Astrocyte of the cerebellum (primary cell): ENCODE measurements around the gene IDH3G.

Experiments used
- DNase-seq: peaks from one replicate; pipeline ENCODE4 v3.0.0-alpha.2; 2011; ENCODE audit warnings: low read depth
- H3K4me3 ChIP-seq: 2 replicates; pipeline ENCODE4 v1.5.1; 2011; ENCODE audit warnings: mild to moderate bottlenecking, low read depth, low read length, moderate library complexity
- in situ Hi-C: cut with HindIII; loops from 2 replicates; pipeline ENCODE4 v1.10.0; 2017; ENCODE audit warnings: low sequenced_read_pairs
- TF ChIP-seq, protein P1 (sequence below): IDR thresholded peaks from 2 replicates; pipeline ENCODE4 v1.5.1; 2012; ENCODE audit warnings: low read length, low read depth, moderate library complexity, mild to moderate bottlenecking; ENCODE audit errors: missing control alignments

Gene IDH3G

DNA sequence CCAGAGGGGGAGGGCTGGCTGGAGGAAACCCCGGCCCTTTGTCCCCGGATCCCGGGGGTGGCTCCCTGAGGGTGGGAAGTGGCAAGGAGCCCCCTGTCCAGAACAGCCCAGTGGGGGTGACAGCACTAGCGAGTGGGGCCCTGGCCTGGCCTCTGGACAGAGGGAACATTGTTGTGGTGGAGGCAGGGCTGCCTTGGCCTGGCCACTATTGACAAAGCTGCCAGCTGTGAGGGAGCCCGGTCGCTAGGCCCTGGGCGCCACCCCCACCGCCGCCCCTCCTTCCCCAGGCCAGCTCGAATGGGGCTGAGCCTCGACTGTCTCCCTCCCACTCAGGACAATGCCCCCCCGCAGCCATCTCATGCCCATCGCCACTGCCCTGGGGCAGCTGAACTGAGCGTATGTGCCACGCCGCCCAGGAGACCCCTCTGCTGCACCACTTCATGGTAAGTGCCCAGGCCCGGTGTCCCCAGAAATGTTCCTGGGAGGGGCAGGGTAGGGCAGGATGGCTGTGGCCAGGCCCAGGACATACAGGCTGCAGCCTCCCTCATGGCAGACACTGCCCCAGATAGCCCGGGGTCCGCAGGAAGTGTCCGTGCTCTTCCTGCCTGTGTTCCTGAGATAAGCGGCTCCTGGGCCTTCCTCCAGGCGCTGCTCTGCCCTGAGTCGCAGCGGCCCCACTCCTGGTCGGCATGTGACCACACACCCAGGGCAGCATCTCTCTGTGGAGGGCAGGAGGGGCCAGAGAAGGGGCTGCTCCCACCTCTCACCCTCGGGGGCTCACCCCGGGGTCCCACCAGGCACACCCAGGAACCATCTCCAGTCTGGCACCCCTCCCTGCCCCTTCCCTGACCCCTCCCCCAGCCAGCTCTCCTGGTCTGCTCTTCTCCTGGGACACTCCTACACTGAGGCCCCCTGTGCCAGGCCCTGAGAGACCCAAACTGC is 28.8 kb downstream of the IDH3G start:
- TF ChIP-seq, protein P1, sequence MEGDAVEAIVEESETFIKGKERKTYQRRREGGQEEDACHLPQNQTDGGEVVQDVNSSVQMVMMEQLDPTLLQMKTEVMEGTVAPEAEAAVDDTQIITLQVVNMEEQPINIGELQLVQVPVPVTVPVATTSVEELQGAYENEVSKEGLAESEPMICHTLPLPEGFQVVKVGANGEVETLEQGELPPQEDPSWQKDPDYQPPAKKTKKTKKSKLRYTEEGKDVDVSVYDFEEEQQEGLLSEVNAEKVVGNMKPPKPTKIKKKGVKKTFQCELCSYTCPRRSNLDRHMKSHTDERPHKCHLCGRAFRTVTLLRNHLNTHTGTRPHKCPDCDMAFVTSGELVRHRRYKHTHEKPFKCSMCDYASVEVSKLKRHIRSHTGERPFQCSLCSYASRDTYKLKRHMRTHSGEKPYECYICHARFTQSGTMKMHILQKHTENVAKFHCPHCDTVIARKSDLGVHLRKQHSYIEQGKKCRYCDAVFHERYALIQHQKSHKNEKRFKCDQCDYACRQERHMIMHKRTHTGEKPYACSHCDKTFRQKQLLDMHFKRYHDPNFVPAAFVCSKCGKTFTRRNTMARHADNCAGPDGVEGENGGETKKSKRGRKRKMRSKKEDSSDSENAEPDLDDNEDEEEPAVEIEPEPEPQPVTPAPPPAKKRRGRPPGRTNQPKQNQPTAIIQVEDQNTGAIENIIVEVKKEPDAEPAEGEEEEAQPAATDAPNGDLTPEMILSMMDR: no peak
- in situ Hi-C loops: no loop called here

DNA sequence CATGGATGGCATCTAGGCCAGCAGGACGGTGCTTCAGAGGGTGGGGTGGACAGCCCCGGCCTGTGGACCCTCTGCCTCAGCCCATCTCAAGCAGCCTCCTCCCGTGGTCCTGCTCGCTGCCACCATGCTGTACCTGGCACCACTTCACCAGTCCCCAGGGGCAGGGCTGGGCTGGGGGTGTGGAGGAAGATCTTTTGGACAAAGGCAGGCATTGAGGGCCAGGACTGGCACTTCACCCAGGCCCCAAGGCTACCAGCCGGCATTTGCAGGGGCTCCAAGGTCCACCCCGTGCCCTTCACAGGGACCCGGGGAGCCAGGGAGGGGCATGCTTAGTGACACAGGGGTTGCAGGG is 29.4 kb downstream of the IDH3G start:
- no peak for DNase-seq
- TF ChIP-seq, protein P1: no peak
- in situ Hi-C loops: no loop called here
- H3K4me3 ChIP-seq: peak overlapping the region; percentile 34

More for the DNA sequence above, 28.8 kb downstream of the IDH3G start:
- peak overlapping the region; percentile 34 for H3K4me3 ChIP-seq
- no peak for DNase-seq

DNA sequence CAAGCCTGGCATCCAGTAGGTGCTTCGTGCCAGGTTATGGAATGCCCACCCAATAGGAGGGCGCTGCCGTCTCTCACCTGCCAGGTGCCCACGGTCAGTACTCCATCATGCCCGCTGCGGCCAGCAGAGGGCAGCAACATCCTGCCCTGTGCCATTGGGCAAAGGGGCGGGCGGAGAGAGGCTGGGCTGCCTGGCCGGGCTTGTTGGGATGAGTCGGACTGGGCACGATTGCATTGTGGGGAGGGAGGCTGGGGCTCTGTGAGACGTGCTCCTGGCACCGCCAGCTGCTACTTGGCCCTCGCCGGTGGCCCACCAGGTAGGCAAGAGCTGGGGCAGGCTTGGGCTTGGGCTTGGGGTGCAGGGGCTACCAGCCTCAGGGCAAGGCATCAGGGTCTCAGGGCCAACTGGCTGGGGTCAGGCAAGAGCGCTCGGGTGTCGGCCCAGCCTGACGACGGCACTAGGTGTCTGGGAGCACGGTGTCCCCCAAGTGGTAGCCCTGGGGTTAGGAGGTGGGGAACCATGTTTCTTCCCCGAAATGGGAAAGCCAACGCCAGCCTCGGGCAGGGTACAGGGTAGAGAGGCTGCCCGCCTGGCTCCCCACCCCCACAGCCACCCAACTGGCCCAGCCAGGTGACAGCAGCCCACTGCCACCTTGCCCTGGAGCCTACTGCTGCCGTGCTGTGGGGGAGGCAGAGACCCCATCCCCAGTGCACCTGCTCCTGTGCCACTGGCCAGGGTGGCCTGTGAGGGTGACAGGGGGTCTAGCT is 30.0 kb downstream of the IDH3G start, which contains the start of gene PLXNB3:
PLXNB3 (plus strand) TSS at position 261 of the 767 bp plus-strand sequence. CDS start 1,287 bp downstream, outside the sequence.
- in situ Hi-C loops: no loop called here
- DNase-seq: peak; percentile 12
- TF ChIP-seq, protein P1: peak; percentile 69
- H3K4me3 ChIP-seq: peak within 1 kb of the TSS; percentile 34

DNA sequence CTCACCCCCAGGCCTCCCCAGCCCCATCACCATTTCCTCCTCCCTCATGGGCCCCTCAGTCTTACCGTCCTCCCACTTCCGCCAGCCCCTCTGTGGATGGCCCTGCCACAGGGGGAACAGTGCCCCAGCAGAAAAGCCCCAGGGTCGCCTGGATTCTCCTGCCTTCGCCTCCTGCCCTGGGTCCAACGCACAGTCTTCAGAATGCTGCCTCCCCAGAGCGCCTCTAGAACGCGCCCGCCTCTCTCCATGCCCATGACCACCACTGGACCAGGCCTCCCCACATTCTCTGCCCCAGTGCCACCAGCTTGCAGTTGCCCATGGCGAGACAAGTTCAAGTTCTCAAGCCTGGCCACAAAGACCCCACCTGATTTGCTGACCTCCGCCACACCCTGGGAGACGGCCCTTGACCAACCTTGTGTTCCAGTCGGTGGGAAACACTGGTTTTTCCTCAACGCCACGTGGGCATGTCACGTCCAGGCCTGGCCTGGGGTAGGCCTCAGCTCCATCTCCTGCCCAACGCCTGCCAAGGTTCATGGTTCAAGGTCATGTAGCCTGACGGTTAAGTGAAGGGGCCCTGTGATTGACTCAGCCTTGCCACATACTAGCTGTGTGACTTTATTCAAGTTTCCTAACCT is 30.8 kb downstream of the IDH3G start:
- TF ChIP-seq, protein P1: no peak
- in situ Hi-C loops: no loop called here
- no peak for DNase-seq
- no peak overlapping the region for H3K4me3 ChIP-seq

DNA sequence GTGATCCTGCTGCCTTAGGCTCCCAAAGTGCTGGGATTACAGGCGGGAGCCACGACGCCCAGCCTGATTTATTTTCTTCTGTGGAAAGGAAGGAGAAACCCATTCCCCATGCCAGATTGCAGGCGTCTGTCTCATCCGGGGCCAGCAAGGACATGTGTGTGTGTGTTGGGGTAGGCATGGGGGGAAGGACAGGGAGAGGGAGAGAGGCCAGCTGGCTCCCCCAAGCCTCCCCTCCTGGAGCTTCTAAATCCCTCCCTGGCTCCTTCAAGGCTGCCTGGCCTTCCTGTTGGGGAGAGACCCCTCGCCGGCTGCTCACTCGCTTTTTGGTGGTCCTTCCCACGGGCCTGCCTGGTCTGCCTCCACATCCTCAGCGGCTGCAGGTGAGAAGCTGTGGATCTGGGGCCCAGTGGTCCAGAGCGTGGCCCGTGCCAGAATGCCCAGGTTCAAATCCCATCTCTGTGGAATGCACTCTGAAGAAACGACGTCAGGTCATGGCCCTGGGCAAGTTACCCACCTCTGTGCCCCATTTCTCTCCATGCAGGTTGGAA is 31.5 kb downstream of the IDH3G start:
- no peak overlapping the region for H3K4me3 ChIP-seq
- in situ Hi-C loops: no loop called here
- TF ChIP-seq, protein P1: no peak
- DNase-seq: no peak

DNA sequence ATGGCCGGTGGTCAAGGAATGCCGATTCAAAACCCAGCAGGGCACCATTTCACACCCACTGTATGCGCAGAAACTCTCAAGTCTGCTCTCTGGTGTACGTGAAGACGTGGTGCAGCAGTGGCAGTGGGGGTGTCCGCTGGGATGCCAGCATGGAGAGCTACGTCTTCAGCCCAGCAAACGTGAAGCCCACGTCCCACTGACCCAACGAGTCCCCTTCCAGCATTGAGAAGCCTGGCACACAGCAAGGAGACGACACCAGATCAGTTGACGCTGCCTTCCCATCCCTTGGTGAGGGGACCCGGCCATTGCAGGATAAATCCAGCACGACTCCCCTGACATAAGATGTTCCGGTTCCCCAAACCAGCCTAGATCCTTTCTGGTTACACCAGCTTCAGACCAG is 32.3 kb downstream of the IDH3G start:
- H3K4me3 ChIP-seq: no peak overlapping the region
- no peak for DNase-seq
- in situ Hi-C loops: no loop called here
- TF ChIP-seq, protein P1: no peak
